H1 (cell line): ENCODE measurements around the gene STARD8. TPM values are rescaled to one million over a fixed set of nuclear protein-coding genes. Genes with fewer than 3 reads are reported as not detected.

Experiments used
- BCL11A ChIP-seq, 2 experiments: IDR thresholded peaks; one replicate each; pipeline ENCODE4 v1.6.1; 2011; ENCODE audit warnings: low read depth in 2 of 2, low read length in 2 of 2, mild to moderate bottlenecking in 2 of 2
- CBX8 ChIP-seq: fragments of 300-800, 300-1000 bp; sonication (generic); IDR thresholded peaks from 2 replicates; pipeline ENCODE4 v1.7.1; 2016; ENCODE audit warnings: low read depth, low read length, borderline replicate concordance
- CHD2 ChIP-seq: IDR thresholded peaks from 2 replicates; pipeline ENCODE4 v1.6.1; 2012; ENCODE audit warnings: low read length, improper control_type of control experiment
- POU5F1 ChIP-seq: IDR thresholded peaks from 2 replicates; pipeline ENCODE4 v1.6.1; 2011; ENCODE audit warnings: low read depth, mild to moderate bottlenecking, low read length, moderate library complexity
- RAD21 ChIP-seq, 2 experiments: IDR thresholded peaks in 1 of 2; conservative IDR thresholded peaks in 1 of 2; 2 replicates each; pipeline ENCODE4 v1.6.1; 2011; ENCODE audit warnings: low read depth in 2 of 2, low read length in 2 of 2, improper control_type of control experiment in 1 of 2, inconsistent platforms in 1 of 2, mild to moderate bottlenecking in 1 of 2, moderate library complexity in 1 of 2
- RFX5 ChIP-seq: IDR thresholded peaks from 2 replicates; pipeline ENCODE4 v1.6.1; 2011; ENCODE audit warnings: low read depth, low read length, improper control_type of control experiment, borderline replicate concordance
- SRF ChIP-seq: IDR thresholded peaks from 2 replicates; pipeline ENCODE4 v1.6.1; 2011; ENCODE audit warnings: mild to moderate bottlenecking, low read depth, low read length, moderate library complexity
- TCF12 ChIP-seq: IDR thresholded peaks from 2 replicates; pipeline ENCODE4 v1.6.1; 2011; ENCODE audit warnings: low read depth, mild to moderate bottlenecking, low read length
- USF2 ChIP-seq: IDR thresholded peaks from 2 replicates; pipeline ENCODE4 v1.6.1; 2011; ENCODE audit warnings: low read length, improper control_type of control experiment
- polyA plus RNA-seq, 7 experiments: library from polyadenylated mRNA; depleted of rRNA in 3 of 7; stranded (reverse) in 5 of 7; unstranded in 2 of 7; fragments of >200 nt in 5 of 7; fragments of 200-250 nt in 2 of 7; gene quantifications; 1 replicate in 5 of 7; 2 replicates in 1 of 7; 4 replicates in 1 of 7; pipeline versions ENCODE4 v1.2.1 to v1.2.3, GENCODE V29; 2011 to 2013; ENCODE audit warnings: missing spikeins in 2 of 7, mixed read lengths in 2 of 7
- total RNA-seq: library from RNA; stranded (reverse); fragmentation: NEBNext Ultra II Directional; extraction: Animal tissue kit (Norgen Biotek cat#: 25700); gene quantifications from 2 replicates; pipeline ENCODE4 v1.2.1, GENCODE V29; 2021

The STARD8 gene
- total and polyA plus RNA-seq, 2 of the 8 experiments (the other 6 are each of a cell fraction or from before 2014, with no cell fraction given), result 1.8 to 3.8 TPM

GRCh38 chrX:68659786-68660185, 12.3 kb downstream of the STARD8 start (continued):
- TF ChIP-seq CHD2 (no peak), USF2 (no peak), BCL11A (IDR thresholded peaks at IDR 0.05; ENCODE audit: low read depth in 2 of 2, low read length in 2 of 2) (no peak), TCF12 (no peak), SRF (no peak), RAD21 (IDR thresholded peaks at IDR 0.05 in 1 of 2, conservative IDR thresholded peaks at IDR 0.05 in 1 of 2; ENCODE audit: low read depth in 2 of 2, low read length in 2 of 2) (no peak), RFX5 (no peak), CBX8 (no peak), POU5F1 (no peak)
